ENCODE data around the gene BAD. TPM values are rescaled to one million over a fixed set of nuclear protein-coding genes. Genes with fewer than 3 reads are reported as not detected.
"Not testable (repeated sequence)": the region's sequence is repeated elsewhere in the genome, so short reads cannot be mapped to it uniquely, and the experiment has no call there.

BAD gene
- total RNA-seq, 1 donor from 2014 or later = 83.5 TPM

GRCh38 chr11:64317961-64318765 lies 33.7 kb upstream of the BAD start, which contains the start of gene PRDX5:
Gene PRDX5, plus strand, starts transcription at chr11:64318121. Its CDS starts 95 bp downstream, at chr11:64318216.
- H3K36me3 ChIP-seq = peaks cover 0 to 32% of the 10 kb centered on the region in 2 donors
- H3K27ac ChIP-seq = peak within 1 kb of the TSS; percentile 97
- intact Hi-C loops (cut with DNase I) = loop anchor here (2.0 to 5.0 kb wide), 2 partner anchors 34 to 77 kb away; partner anchors contain the start of gene FKBP2
- peaks cover 52% of the 10 kb centered on the region for H3K4me1 ChIP-seq
- H3K4me3 ChIP-seq = peak within 1 kb of the TSS; percentile 90 to 95
- H3K9me3 ChIP-seq = no peaks in the 10 kb centered on the region
- no peaks in the 10 kb centered on the region for H3K27me3 ChIP-seq
- TF ChIP-seq POLR2A (IDR thresholded peaks at IDR 0.05) = peak in 1 of 2 donors; percentile 85
- TF ChIP-seq, protein P1, sequence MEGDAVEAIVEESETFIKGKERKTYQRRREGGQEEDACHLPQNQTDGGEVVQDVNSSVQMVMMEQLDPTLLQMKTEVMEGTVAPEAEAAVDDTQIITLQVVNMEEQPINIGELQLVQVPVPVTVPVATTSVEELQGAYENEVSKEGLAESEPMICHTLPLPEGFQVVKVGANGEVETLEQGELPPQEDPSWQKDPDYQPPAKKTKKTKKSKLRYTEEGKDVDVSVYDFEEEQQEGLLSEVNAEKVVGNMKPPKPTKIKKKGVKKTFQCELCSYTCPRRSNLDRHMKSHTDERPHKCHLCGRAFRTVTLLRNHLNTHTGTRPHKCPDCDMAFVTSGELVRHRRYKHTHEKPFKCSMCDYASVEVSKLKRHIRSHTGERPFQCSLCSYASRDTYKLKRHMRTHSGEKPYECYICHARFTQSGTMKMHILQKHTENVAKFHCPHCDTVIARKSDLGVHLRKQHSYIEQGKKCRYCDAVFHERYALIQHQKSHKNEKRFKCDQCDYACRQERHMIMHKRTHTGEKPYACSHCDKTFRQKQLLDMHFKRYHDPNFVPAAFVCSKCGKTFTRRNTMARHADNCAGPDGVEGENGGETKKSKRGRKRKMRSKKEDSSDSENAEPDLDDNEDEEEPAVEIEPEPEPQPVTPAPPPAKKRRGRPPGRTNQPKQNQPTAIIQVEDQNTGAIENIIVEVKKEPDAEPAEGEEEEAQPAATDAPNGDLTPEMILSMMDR (IDR thresholded peaks at IDR 0.05) = no peak
- TF ChIP-seq POLR2AphosphoS5 (IDR thresholded peaks at IDR 0.05; ENCODE audit: insufficient read depth in 1 of 2, low read depth in 1 of 2) = peak in 1 of 2 donors; percentile 90
- DNase-seq (ENCODE audit: extremely low spot score in 2 of 2) = no peak

GRCh38 chr11:64317325-64317960 lies 33.0 kb upstream of the BAD start, which contains the start of gene TRMT112:
Gene TRMT112, minus strand, starts transcription at chr11:64317559. Its CDS starts 33 bp downstream, at chr11:64317526.
- TF ChIP-seq, protein P1 (IDR thresholded peaks at IDR 0.05) = peak in 1 of 3 experiments; percentile 1
- peak in 1 of 2 donors; percentile 81 for TF ChIP-seq POLR2A (IDR thresholded peaks at IDR 0.05)
- peak; percentile 92 to 93 for TF ChIP-seq POLR2AphosphoS5 (IDR thresholded peaks at IDR 0.05; ENCODE audit: insufficient read depth in 1 of 2, low read depth in 1 of 2)
- H3K27me3 ChIP-seq = no peaks in the 10 kb centered on the region
- H3K4me1 ChIP-seq = peaks cover 59% of the 10 kb centered on the region
- peaks cover 0 to 32% of the 10 kb centered on the region in 2 donors for H3K36me3 ChIP-seq
- no peaks in the 10 kb centered on the region for H3K9me3 ChIP-seq
- H3K27ac ChIP-seq = peak within 1 kb of the TSS; percentile 97
- intact Hi-C loops (cut with DNase I) = loop anchor here (2.0 to 5.0 kb wide), 2 partner anchors 35 to 77 kb away; partner anchors contain the start of gene FKBP2
- H3K4me3 ChIP-seq = peak within 1 kb of the TSS; percentile 90 to 95
- DNase-seq (ENCODE audit: extremely low spot score in 2 of 2) = peak; percentile 97 to 99

GRCh38 chr11:64316672-64317324 lies 32.3 kb upstream of the BAD start:
- Histone ChIP-seq H3K27ac (peak overlapping the region; percentile 97), H3K4me1 (peaks cover 60% of the 10 kb centered on the region), H3K9me3 (no peaks in the 10 kb centered on the region), H3K36me3 (peaks cover 0 to 32% of the 10 kb centered on the region in 2 donors), H3K27me3 (no peaks in the 10 kb centered on the region), H3K4me3 (peak overlapping the region; percentile 90 to 95)
- TF ChIP-seq POLR2A (IDR thresholded peaks at IDR 0.05) (no peak), POLR2AphosphoS5 (IDR thresholded peaks at IDR 0.05; ENCODE audit: insufficient read depth in 1 of 2, low read depth in 1 of 2) (no peak)
- TF ChIP-seq, protein P1 (IDR thresholded peaks at IDR 0.05) = no peak
- intact Hi-C loops (cut with DNase I) = loop anchor here (2.0 to 5.0 kb wide), 2 partner anchors 36 to 76 kb away; partner anchors contain the start of gene FKBP2
- DNase-seq (ENCODE audit: extremely low spot score in 2 of 2) = no peak

DNA sequence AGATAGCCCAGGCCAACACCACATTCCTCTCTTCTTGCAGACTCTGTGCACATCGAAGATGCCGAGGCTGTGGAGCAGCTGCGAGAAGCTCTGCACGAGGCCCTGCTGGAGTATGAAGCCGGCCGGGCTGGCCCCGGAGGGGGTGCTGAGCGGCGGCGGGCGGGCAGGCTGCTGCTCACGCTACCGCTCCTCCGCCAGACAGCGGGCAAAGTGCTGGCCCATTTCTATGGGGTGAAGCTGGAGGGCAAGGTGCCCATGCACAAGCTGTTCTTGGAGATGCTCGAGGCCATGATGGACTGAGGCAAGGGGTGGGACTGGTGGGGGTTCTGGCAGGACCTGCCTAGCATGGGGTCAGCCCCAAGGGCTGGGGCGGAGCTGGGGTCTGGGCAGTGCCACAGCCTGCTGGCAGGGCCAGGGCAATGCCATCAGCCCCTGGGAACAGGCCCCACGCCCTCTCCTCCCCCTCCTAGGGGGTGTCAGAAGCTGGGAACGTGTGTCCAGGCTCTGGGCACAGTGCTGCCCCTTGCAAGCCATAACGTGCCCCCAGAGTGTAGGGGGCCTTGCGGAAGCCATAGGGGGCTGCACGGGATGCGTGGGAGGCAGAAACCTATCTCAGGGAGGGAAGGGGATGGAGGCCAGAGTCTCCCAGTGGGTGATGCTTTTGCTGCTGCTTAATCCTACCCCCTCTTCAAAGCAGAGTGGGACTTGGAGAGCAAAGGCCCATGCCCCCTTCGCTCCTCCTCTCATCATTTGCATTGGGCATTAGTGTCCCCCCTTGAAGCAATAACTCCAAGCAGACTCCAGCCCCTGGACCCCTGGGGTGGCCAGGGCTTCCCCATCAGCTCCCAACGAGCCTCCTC lies 31.4 kb upstream of the BAD start:
- peaks cover 52% of the 10 kb centered on the region for H3K4me1 ChIP-seq
- H3K36me3 ChIP-seq = peaks cover 0 to 25% of the 10 kb centered on the region in 2 donors
- DNase-seq (ENCODE audit: extremely low spot score in 2 of 2); H3K27ac ChIP-seq; H3K27me3 ChIP-seq; H3K9me3 ChIP-seq; H3K4me3 ChIP-seq: not testable (repeated sequence)
- intact Hi-C loops (cut with DNase I) = loop anchor here (2.0 to 5.0 kb wide), 2 partner anchors 36 to 75 kb away; partner anchors contain the start of gene FKBP2
